HepG2 (cell line): ENCODE data around the gene PIP4K2B. TPM values are rescaled to one million over a fixed set of nuclear protein-coding genes. Genes with fewer than 3 reads are reported as not detected.

Source experiments
- CENPT ChIP-seq: sonication (generic); formaldehyde crosslinking; IDR thresholded peaks from 2 replicates; pipeline ENCODE4 v1.8.0; 2022; ENCODE audit warnings: low read depth, mild to moderate bottlenecking, moderate library complexity, missing genetic modification reagents
- FOXC1 ChIP-seq: sonication (generic); formaldehyde crosslinking; IDR thresholded peaks from 2 replicates; pipeline ENCODE4 v1.8.0; 2022; ENCODE audit warnings: mild to moderate bottlenecking, missing genetic modification reagents, borderline replicate concordance
- GATAD2A ChIP-seq: IDR thresholded peaks from 2 replicates; pipeline ENCODE4 v1.6.1; 2016
- HES4 ChIP-seq: sonication (generic); formaldehyde crosslinking; IDR thresholded peaks from 2 replicates; pipeline ENCODE4 v1.9.0; 2021; ENCODE audit warnings: mild to moderate bottlenecking, missing genetic modification reagents, borderline replicate concordance
- HMG20B ChIP-seq: conservative IDR thresholded peaks from 2 replicates; pipeline ENCODE4 v1.6.1; 2016; ENCODE audit warnings: missing genetic modification reagents, missing compliant biosample characterization
- KAT2B ChIP-seq: fragments of 150-350 bp; IDR thresholded peaks from 2 replicates; pipeline ENCODE4 v1.6.1; 2014; ENCODE audit warnings: low read depth, low read length, borderline replicate concordance
- KDM5B ChIP-seq: sonication (generic); formaldehyde crosslinking; IDR thresholded peaks from 2 replicates; pipeline ENCODE4 v1.4.0; 2020; ENCODE audit warnings: missing genetic modification reagents, mild to moderate bottlenecking, borderline replicate concordance
- MIER2 ChIP-seq: IDR thresholded peaks from 2 replicates; pipeline ENCODE4 v1.6.1; 2016; ENCODE audit warnings: missing biosample characterization, missing genetic modification reagents
- PPARG ChIP-seq: conservative IDR thresholded peaks from 2 replicates; pipeline ENCODE4 v1.6.1; 2016; ENCODE audit warnings: missing biosample characterization, missing genetic modification reagents
- ZFP41 ChIP-seq: sonication (generic); formaldehyde crosslinking; IDR thresholded peaks from 2 replicates; pipeline ENCODE4 v1.4.0; 2020; ENCODE audit warnings: mild to moderate bottlenecking, missing genetic modification reagents, borderline replicate concordance
- ZNF17 ChIP-seq: sonication (generic); formaldehyde crosslinking; IDR thresholded peaks from 2 replicates; pipeline ENCODE4 v1.5.0; 2020; ENCODE audit warnings: mild to moderate bottlenecking, missing genetic modification reagents
- ZNF207 ChIP-seq: fragments of 450-650 bp; IDR thresholded peaks from 2 replicates; pipeline ENCODE4 v1.6.1; 2016; ENCODE audit warnings: antibody characterized with exemption, borderline replicate concordance
- ZNF224 ChIP-seq: sonication (generic); formaldehyde crosslinking; IDR thresholded peaks from 2 replicates; pipeline ENCODE4 v1.5.0; 2020; ENCODE audit warnings: mild to moderate bottlenecking, missing genetic modification reagents
- ZNF232 ChIP-seq: sonication (generic); formaldehyde crosslinking; IDR thresholded peaks from 2 replicates; pipeline ENCODE4 v1.4.0; 2020; ENCODE audit warnings: missing genetic modification reagents, borderline replicate concordance
- ZNF292 ChIP-seq: sonication (generic); formaldehyde crosslinking; IDR thresholded peaks from 2 replicates; pipeline ENCODE4 v1.8.1; 2022; ENCODE audit warnings: mild to moderate bottlenecking, low read depth, missing genetic modification reagents, borderline replicate concordance
- ZNF501 ChIP-seq: sonication (generic); formaldehyde crosslinking; IDR thresholded peaks from 2 replicates; pipeline ENCODE4 v1.5.1; 2020; ENCODE audit warnings: mild to moderate bottlenecking, moderate library complexity, missing genetic modification reagents
- ZNF572 ChIP-seq: sonication (generic); formaldehyde crosslinking; IDR thresholded peaks from 2 replicates; pipeline ENCODE4 v1.5.1; 2020; ENCODE audit warnings: mild to moderate bottlenecking, missing genetic modification reagents
- ZNF619 ChIP-seq: sonication (generic); formaldehyde crosslinking; IDR thresholded peaks from 2 replicates; pipeline ENCODE4 v1.4.0; 2020; ENCODE audit warnings: mild to moderate bottlenecking, missing genetic modification reagents
- ZNF629 ChIP-seq: sonication (generic); formaldehyde crosslinking; conservative IDR thresholded peaks from 2 replicates; pipeline ENCODE4 v1.5.0; 2020; ENCODE audit warnings: missing genetic modification reagents
- ZNF713 ChIP-seq: sonication (generic); formaldehyde crosslinking; IDR thresholded peaks from 2 replicates; pipeline ENCODE4 v1.4.0; 2020; ENCODE audit warnings: mild to moderate bottlenecking, missing genetic modification reagents
- ZNF781 ChIP-seq: sonication (generic); formaldehyde crosslinking; IDR thresholded peaks from 2 replicates; pipeline ENCODE4 v1.5.1; 2020; ENCODE audit warnings: borderline replicate concordance, mild to moderate bottlenecking, missing genetic modification reagents; ENCODE audit errors: not compliant biosample characterization
- polyA plus RNA-seq, 8 experiments: library from polyadenylated mRNA; depleted of rRNA in 3 of 8; stranded (reverse) in 7 of 8; unstranded in 1 of 8; fragments of >200 nt; fragmentation: Illumina TruSeq in 4 of 8; extraction: Trizol in 4 of 8; gene quantifications; 2 replicates each; pipeline versions ENCODE4 v1.2.1 to v1.2.3, GENCODE V29; 2011 to 2016; ENCODE audit warnings: low read depth in 4 of 8, missing spikeins in 1 of 8, mixed read lengths in 1 of 8; ENCODE audit not compliant: insufficient read depth in 1 of 8
- total RNA-seq, 5 experiments: library from RNA; depleted of rRNA; stranded (reverse); fragments of >200 nt; fragmentation: Illumina TruSeq; extraction: Trizol; gene quantifications; 2 replicates each; pipeline ENCODE4 v1.2.3, GENCODE V29; 2016; ENCODE audit warnings: low read depth in 1 of 5
- TF ChIP-seq, protein P1 (sequence below): IDR thresholded peaks from 2 replicates; pipeline ENCODE4 v1.6.1; 2016; ENCODE audit warnings: low read depth, borderline replicate concordance
- TF ChIP-seq, protein P2 (sequence below): sonication (generic); formaldehyde crosslinking; IDR thresholded peaks from 2 replicates; pipeline ENCODE4 v1.8.1; 2022; ENCODE audit warnings: low read depth, mild to moderate bottlenecking, missing genetic modification reagents
- TF ChIP-seq, protein P3 (sequence below): IDR thresholded peaks from 2 replicates; pipeline ENCODE4 v1.6.1; 2012; ENCODE audit warnings: low read depth, low read length, improper control_type of control experiment
- TF ChIP-seq, protein P4 (sequence below): sonication (generic); formaldehyde crosslinking; conservative IDR thresholded peaks from 2 replicates; pipeline ENCODE4 v1.5.0; 2020; ENCODE audit warnings: missing genetic modification reagents

The PIP4K2B gene
- total and polyA plus RNA-seq, 2 of the 13 experiments (the other 11 are each of a cell fraction or from before 2014, with no cell fraction given): 20.4 to 54.0 TPM

DNA sequence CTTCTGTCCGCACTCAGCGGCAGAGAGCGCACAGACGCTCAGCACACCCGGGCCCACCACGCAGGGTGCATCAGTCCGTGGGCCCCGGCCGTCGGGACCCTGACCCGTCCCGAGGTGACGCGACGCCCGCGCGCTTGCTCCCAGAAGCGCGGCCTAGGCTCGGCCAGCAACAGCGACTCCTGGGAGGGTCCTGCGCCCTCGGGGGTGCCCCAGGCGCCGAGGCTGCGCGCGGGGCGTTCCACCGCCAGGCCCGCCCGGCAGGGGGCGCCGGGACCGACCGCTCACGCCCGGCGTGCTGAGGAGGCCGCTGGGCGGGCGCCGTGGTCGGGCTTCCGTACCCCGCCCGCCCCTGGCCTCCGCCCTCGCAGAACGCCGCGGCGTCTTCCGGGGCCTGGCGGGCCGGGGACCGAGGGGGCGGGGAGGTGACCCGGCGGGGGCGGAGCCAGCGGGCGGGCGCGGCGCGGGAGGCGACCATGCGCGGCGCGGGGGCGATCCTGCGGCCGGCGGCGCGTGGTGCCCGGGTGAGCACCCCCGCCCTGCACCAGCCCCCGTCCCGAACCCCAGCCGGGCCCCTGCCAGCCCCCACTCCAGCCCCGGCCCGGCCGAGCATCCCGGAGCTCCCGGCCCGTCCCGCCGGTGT, 69.3 kb downstream of the PIP4K2B start, which contains the start of gene CISD3 (continued):
- TF ChIP-seq ZNF781 (CRISPR knock-in tag) (no peak), ZNF224 (CRISPR knock-in tag) (no peak), GATAD2A (CRISPR knock-in tag) (0 out of 2 replicates have a peak, but pooled peaks have one; percentile 11), HES4 (peak; percentile 15; the same call in 1 of the 2 replicates), HMG20B (CRISPR knock-in tag) (no peak), KDM5B (CRISPR knock-in tag) (peak; percentile 87), KAT2B (no peak), ZNF501 (CRISPR knock-in tag) (no peak), ZNF629 (CRISPR knock-in tag) (no peak), ZNF619 (no peak), ZFP41 (no peak), MIER2 (CRISPR knock-in tag) (no peak), ZNF207 (no peak), ZNF713 (no peak), ZNF232 (CRISPR knock-in tag) (peak; percentile 28; the same call in 1 of the 2 replicates), ZNF17 (no peak), ZNF572 (CRISPR knock-in tag) (no peak), FOXC1 (no peak), CENPT (CRISPR knock-in tag) (0 out of 2 replicates have a peak, but pooled peaks have one; percentile 45), ZNF292 (no peak), PPARG (CRISPR knock-in tag) (no peak)
- TF ChIP-seq, protein P1, sequence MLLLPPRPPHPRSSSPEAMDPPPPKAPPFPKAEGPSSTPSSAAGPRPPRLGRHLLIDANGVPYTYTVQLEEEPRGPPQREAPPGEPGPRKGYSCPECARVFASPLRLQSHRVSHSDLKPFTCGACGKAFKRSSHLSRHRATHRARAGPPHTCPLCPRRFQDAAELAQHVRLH: peak; percentile 47; the same call in 1 of the 2 replicates
- TF ChIP-seq, protein P2, sequence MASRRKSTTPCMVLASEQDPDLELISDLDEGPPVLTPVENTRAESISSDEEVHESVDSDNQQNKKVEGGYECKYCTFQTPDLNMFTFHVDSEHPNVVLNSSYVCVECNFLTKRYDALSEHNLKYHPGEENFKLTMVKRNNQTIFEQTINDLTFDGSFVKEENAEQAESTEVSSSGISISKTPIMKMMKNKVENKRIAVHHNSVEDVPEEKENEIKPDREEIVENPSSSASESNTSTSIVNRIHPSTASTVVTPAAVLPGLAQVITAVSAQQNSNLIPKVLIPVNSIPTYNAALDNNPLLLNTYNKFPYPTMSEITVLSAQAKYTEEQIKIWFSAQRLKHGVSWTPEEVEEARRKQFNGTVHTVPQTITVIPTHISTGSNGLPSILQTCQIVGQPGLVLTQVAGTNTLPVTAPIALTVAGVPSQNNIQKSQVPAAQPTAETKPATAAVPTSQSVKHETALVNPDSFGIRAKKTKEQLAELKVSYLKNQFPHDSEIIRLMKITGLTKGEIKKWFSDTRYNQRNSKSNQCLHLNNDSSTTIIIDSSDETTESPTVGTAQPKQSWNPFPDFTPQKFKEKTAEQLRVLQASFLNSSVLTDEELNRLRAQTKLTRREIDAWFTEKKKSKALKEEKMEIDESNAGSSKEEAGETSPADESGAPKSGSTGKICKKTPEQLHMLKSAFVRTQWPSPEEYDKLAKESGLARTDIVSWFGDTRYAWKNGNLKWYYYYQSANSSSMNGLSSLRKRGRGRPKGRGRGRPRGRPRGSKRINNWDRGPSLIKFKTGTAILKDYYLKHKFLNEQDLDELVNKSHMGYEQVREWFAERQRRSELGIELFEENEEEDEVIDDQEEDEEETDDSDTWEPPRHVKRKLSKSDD (CRISPR knock-in tag): peak; percentile 72
- TF ChIP-seq, protein P3, sequence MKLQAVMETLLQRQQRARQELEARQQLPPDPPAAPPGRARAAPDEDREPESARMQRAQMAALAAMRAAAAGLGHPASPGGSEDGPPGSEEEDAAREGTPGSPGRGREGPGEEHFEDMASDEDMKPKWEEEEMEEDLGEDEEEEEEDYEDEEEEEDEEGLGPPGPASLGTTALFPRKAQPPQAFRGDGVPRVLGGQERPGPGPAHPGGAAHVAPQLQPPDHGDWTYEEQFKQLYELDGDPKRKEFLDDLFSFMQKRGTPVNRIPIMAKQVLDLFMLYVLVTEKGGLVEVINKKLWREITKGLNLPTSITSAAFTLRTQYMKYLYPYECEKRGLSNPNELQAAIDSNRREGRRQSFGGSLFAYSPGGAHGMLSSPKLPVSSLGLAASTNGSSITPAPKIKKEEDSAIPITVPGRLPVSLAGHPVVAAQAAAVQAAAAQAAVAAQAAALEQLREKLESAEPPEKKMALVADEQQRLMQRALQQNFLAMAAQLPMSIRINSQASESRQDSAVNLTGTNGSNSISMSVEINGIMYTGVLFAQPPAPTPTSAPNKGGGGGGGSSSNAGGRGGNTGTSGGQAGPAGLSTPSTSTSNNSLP: no peak
- TF ChIP-seq, protein P4, sequence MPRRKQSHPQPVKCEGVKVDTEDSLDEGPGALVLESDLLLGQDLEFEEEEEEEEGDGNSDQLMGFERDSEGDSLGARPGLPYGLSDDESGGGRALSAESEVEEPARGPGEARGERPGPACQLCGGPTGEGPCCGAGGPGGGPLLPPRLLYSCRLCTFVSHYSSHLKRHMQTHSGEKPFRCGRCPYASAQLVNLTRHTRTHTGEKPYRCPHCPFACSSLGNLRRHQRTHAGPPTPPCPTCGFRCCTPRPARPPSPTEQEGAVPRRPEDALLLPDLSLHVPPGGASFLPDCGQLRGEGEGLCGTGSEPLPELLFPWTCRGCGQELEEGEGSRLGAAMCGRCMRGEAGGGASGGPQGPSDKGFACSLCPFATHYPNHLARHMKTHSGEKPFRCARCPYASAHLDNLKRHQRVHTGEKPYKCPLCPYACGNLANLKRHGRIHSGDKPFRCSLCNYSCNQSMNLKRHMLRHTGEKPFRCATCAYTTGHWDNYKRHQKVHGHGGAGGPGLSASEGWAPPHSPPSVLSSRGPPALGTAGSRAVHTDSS (CRISPR knock-in tag): no peak
